ENCODE measurements around the gene WBP1L. TPM values are rescaled to one million over a fixed set of nuclear protein-coding genes. Genes with fewer than 3 reads are reported as not detected.

The WBP1L gene
- total RNA-seq, 3 donors from 2014 or later = 12.8 to 15.1 (median 14.0) TPM

DNA sequence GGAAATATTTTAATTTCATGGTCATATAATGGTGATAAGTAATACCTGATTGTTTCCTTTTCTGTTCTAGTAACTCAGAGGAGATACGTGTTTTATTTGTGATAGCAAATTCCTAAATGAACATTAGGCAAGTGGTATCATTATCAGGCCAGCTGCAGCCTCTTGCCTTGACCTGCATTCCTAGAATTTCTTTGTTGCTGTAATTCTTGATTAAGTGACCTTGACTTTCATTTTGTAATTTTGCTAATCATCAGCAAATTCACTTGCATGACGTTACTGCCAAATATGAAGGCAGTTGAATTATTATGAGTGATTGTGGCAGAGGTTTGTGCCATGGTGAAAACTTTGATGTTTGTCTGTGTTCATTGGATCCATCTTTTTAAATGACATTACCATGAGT is 119.9 kb downstream of the WBP1L start:
- ATAC-seq = no peak
- peaks cover 2% of the 10 kb centered on the region for H3K4me1 Mint-ChIP-seq (ENCODE audit: low read depth)
- no peak for DNase-seq
- no peaks in the 10 kb centered on the region for H3K9me3 Mint-ChIP-seq
- no peak overlapping the region for H3K4me3 Mint-ChIP-seq
- H3K36me3 Mint-ChIP-seq (ENCODE audit: insufficient read depth) = peaks cover 27% of the 10 kb centered on the region
- H3K27me3 Mint-ChIP-seq (ENCODE audit: low read depth) = peaks cover under 1% of the 10 kb centered on the region

DNA sequence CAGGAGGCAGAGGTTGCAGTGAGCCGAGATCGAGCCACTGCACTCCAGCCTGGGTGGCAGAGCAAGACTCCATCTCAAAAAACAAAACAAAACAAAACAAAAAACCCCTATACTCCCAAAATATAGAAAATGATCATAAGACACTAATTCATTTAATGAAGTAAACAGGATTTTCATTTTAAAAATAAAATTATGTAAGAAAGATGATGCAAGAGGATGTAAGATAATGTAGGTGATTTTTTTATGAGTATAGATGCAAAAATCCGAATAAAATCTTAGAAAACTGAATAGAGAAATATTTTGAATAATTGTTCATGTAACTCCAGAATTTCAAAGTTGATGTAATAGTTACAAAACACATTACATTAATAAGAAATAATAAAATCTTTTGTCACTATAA is 121.9 kb downstream of the WBP1L start:
- no peak for ATAC-seq

More for the DNA sequence above, 121.9 kb downstream of the WBP1L start:
- DNase-seq = no peak
- Mint-ChIP-seq H3K4me1 (ENCODE audit: low read depth) (peaks cover 9% of the 10 kb centered on the region), H3K9me3 (no peaks in the 10 kb centered on the region), H3K27me3 (ENCODE audit: low read depth) (peaks cover 16% of the 10 kb centered on the region), H3K4me3 (no peak overlapping the region), H3K36me3 (ENCODE audit: insufficient read depth) (peaks cover 19% of the 10 kb centered on the region)

Other genes with a start within 250 kb of the WBP1L start
- gene ACTR1A, start 241.2 kb upstream of the WBP1L start, total RNA-seq = 10 to 100 TPM; 65.2 to 69.8 (median 67.1) TPM
- gene SUFU, start 240.0 kb upstream of the WBP1L start, total RNA-seq = 1 to 10 TPM; 8.7 to 8.8 (median 8.8) TPM
- 10 to 100 TPM; 53.9 to 67.6 (median 59.9) TPM for gene TRIM8, start 99.5 kb upstream of the WBP1L start, total RNA-seq
- 1 to 10 TPM; 3.2 to 4.8 (median 3.3) TPM for gene ARL3, start 29.6 kb upstream of the WBP1L start, total RNA-seq
- 10 to 100 TPM; 29.0 to 33.7 (median 31.2) TPM for gene SFXN2, start 29.3 kb upstream of the WBP1L start, total RNA-seq
- gene CYP17A1, start 93.5 kb downstream of the WBP1L start, total RNA-seq = 1 to 10 TPM; 1.2 to 1.9 (median 1.5) TPM
- 1 to 10 TPM; 9.1 to 9.8 (median 9.3) TPM for gene BORCS7, start 110.3 kb downstream of the WBP1L start, total RNA-seq
- gene AS3MT, start 125.5 kb downstream of the WBP1L start, total RNA-seq = under 1 TPM; 0.18 to 0.22 (median 0.18) TPM
- 1 to 10 TPM; 6.0 to 6.3 (median 6.1) TPM for gene CNNM2, start 174.3 kb downstream of the WBP1L start, total RNA-seq

Measured in activated T-cell treated with anti-CD3 and anti-CD28 coated beads, Interleukin-2, amount 50 U/mL, for 4 hours (primary cell).